ENCODE data around the gene VCL. TPM values are rescaled to one million over a fixed set of nuclear protein-coding genes. Genes with fewer than 3 reads are reported as not detected.
"Not testable (repeated sequence)": the region's sequence is repeated elsewhere in the genome, so short reads cannot be mapped to it uniquely, and the experiment has no call there.

VCL gene
- polyA plus RNA-seq, 3 donors, result 119 to 129 (median 123) TPM

GRCh38 chr10:73998929-73999691 is 1.2 kb downstream of the VCL start:
- DNase-seq, result peak; percentile 88

GRCh38 chr10:73999703-74000102 is 1.8 kb downstream of the VCL start:
- no peak for DNase-seq

GRCh38 chr10:74000244-74000643 is 2.3 kb downstream of the VCL start:
- not testable (repeated sequence) for DNase-seq

- DNase-seq, result no peak
These were observed 3.2 kb downstream of the VCL start for GRCh38 chr10:74000892-74001669.

- no peak for DNase-seq
These were observed 8.4 kb downstream of the VCL start for GRCh38 chr10:74006269-74006668.

GRCh38 chr10:74008212-74008731 is 10.4 kb downstream of the VCL start:
- no peak for DNase-seq

- no peak for DNase-seq
These were observed 13.1 kb downstream of the VCL start for GRCh38 chr10:74011017-74011416.

- peak; percentile 52 for DNase-seq
These were observed 13.9 kb downstream of the VCL start for GRCh38 chr10:74011770-74012169.

- DNase-seq, result no peak
These were observed 14.6 kb downstream of the VCL start for GRCh38 chr10:74012480-74012879.

- DNase-seq, result no peak
These were observed 15.1 kb downstream of the VCL start for GRCh38 chr10:74013004-74013403.

GRCh38 chr10:74014574-74014973 is 16.7 kb downstream of the VCL start:
- DNase-seq, result not testable (repeated sequence)

- no peak for DNase-seq
These were observed 20.3 kb downstream of the VCL start for GRCh38 chr10:74018241-74018640.

GRCh38 chr10:74021248-74022055 is 23.5 kb downstream of the VCL start:
- no peak for DNase-seq

GRCh38 chr10:74022926-74023629 is 25.2 kb downstream of the VCL start:
- no peak for DNase-seq

- DNase-seq, result no peak
These were observed 26.7 kb downstream of the VCL start for GRCh38 chr10:74024600-74024999.

GRCh38 chr10:74025380-74025978 is 27.6 kb downstream of the VCL start:
- DNase-seq, result no peak

GRCh38 chr10:74026428-74027015 is 28.6 kb downstream of the VCL start:
- no peak for DNase-seq

GRCh38 chr10:74027702-74028101 is 29.8 kb downstream of the VCL start:
- no peak for DNase-seq

GRCh38 chr10:74029943-74030342 is 32.0 kb downstream of the VCL start:
- DNase-seq, result no peak

GRCh38 chr10:74032208-74032607 is 34.3 kb downstream of the VCL start:
- not testable (repeated sequence) for DNase-seq

Measured in renal pelvis (tissue), 4 donors.